Measurements from ENCODE around the gene SPDEF.

DNA sequence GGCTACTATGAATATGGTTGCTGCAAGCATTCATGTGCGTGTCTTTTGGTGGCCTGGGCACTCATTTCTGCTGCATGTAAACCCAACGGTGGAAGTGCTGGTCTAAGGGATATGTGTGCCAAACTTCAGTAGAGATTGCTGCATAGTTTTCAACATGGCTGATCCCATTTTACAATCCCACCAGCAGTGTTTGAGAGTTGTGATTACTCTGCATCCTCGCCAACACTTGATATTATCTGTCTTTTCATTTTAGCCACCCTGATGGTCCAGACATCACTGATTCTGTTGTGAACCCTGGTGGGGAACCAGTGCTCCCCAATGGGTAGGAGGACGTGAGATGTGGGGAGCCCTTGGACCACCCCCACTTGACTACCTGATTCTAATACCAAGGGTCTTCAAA is 62.8 kb downstream of the SPDEF start:
- TF ChIP-seq EZH2 (IDR thresholded peaks at IDR 0.05; ENCODE audit: low read depth): no peak
- TF ChIP-seq, protein P1, sequence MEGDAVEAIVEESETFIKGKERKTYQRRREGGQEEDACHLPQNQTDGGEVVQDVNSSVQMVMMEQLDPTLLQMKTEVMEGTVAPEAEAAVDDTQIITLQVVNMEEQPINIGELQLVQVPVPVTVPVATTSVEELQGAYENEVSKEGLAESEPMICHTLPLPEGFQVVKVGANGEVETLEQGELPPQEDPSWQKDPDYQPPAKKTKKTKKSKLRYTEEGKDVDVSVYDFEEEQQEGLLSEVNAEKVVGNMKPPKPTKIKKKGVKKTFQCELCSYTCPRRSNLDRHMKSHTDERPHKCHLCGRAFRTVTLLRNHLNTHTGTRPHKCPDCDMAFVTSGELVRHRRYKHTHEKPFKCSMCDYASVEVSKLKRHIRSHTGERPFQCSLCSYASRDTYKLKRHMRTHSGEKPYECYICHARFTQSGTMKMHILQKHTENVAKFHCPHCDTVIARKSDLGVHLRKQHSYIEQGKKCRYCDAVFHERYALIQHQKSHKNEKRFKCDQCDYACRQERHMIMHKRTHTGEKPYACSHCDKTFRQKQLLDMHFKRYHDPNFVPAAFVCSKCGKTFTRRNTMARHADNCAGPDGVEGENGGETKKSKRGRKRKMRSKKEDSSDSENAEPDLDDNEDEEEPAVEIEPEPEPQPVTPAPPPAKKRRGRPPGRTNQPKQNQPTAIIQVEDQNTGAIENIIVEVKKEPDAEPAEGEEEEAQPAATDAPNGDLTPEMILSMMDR (conservative IDR thresholded peaks at IDR 0.05): no peak
